Fibroblast of lung (primary cell): ENCODE data around the gene GSTM3. TPM values are rescaled to one million over a fixed set of nuclear protein-coding genes. Genes with fewer than 3 reads are reported as not detected.

Experiments
- DNase-seq, 2 donors: peaks; one replicate each; pipeline versions ENCODE4 v3.0.0 to v3.0.0-alpha.2; 2010; ENCODE audit warnings: low read depth in 2 of 2
- H2AFZ ChIP-seq: 2 replicates; pipeline ENCODE4 v1.5.1; 2012; ENCODE audit warnings: low read length, control low read depth, inconsistent platforms
- H3K27ac ChIP-seq: 2 replicates; pipeline ENCODE4 v1.5.1; 2011; ENCODE audit warnings: low read length, control low read depth; ENCODE audit not compliant: insufficient read depth
- H3K27me3 ChIP-seq: 2 replicates; pipeline ENCODE4 v1.5.1; 2011; ENCODE audit warnings: mild to moderate bottlenecking, low read length; ENCODE audit not compliant: control insufficient read depth, insufficient read depth
- H3K36me3 ChIP-seq: 2 replicates; pipeline ENCODE4 v1.5.1; 2011; ENCODE audit warnings: low read length; ENCODE audit not compliant: control insufficient read depth, insufficient read depth
- H3K4me1 ChIP-seq: 2 replicates; pipeline ENCODE4 v1.5.1; 2011; ENCODE audit warnings: low read length; ENCODE audit not compliant: control insufficient read depth, insufficient read depth; ENCODE audit errors: extremely low read depth
- H3K4me2 ChIP-seq: 2 replicates; pipeline ENCODE4 v1.5.1; 2011; ENCODE audit warnings: low read length, control low read depth; ENCODE audit not compliant: insufficient read depth; ENCODE audit errors: extremely low read depth
- H3K4me3 ChIP-seq, 4 experiments: fragments of 200-600 bp in 1 of 4; sonication (generic) in 1 of 4; replicated peaks in 1 of 4; 2 replicates each; pipeline ENCODE4 v1.5.1; 2011 to 2016; ENCODE audit warnings: low read length in 4 of 4, low read depth in 3 of 4, mild to moderate bottlenecking in 3 of 4, control low read depth in 2 of 4, inconsistent platforms in 1 of 4, mixed read lengths in 1 of 4; ENCODE audit not compliant: insufficient read depth in 1 of 4; ENCODE audit errors: control extremely low read depth in 1 of 4
- H3K79me2 ChIP-seq: 2 replicates; pipeline ENCODE4 v1.5.1; 2012; ENCODE audit warnings: mild to moderate bottlenecking, low read length, inconsistent platforms; ENCODE audit not compliant: control insufficient read depth, insufficient read depth
- H3K9ac ChIP-seq: 2 replicates; pipeline ENCODE4 v1.5.1; 2011; ENCODE audit warnings: mild to moderate bottlenecking, low read length, control low read depth; ENCODE audit not compliant: insufficient read depth
- H3K9me3 ChIP-seq: 2 replicates; pipeline ENCODE4 v1.5.1; 2012; ENCODE audit warnings: low read depth, low read length; ENCODE audit not compliant: control insufficient read depth, insufficient read depth
- H4K20me1 ChIP-seq: 2 replicates; pipeline ENCODE4 v1.5.1; 2011; ENCODE audit warnings: low read length; ENCODE audit not compliant: control insufficient read depth, insufficient read depth; ENCODE audit errors: extremely low read depth
- CTCF ChIP-seq, 2 donors: IDR thresholded peaks in 1 of 2; conservative IDR thresholded peaks in 1 of 2; 1 replicate in 1 of 2; 2 replicates in 1 of 2; pipeline ENCODE4 v1.5.1; 2011 to 2012; ENCODE audit warnings: low read length in 2 of 2, control low read depth in 1 of 2, inconsistent platforms in 1 of 2, low read depth in 1 of 2, mild to moderate bottlenecking in 1 of 2
- EZH2 ChIP-seq: IDR thresholded peaks from 2 replicates; pipeline ENCODE4 v1.5.1; 2012; ENCODE audit warnings: low read length, control low read depth, mild to moderate bottlenecking; ENCODE audit errors: missing control alignments
- polyA plus RNA-seq, 2 donors: library from polyadenylated mRNA; depleted of rRNA in 1 of 2; stranded (reverse) in 1 of 2; unstranded in 1 of 2; fragments of >200 nt; gene quantifications; 2 replicates each; pipeline ENCODE4 v1.2.1, GENCODE V29; 2011 to 2012; ENCODE audit warnings: missing spikeins in 1 of 2
- total RNA-seq: library from RNA; depleted of rRNA; stranded (reverse); fragments of >200 nt; gene quantifications from 2 replicates; pipeline ENCODE4 v1.2.1, GENCODE V29; 2014

Gene GSTM3
- total and polyA plus RNA-seq, 2 donors (not counting 1 experiment from before 2014, with no cell fraction given) = 51.4 to 207 TPM

- no peak overlapping the region for H3K27ac ChIP-seq
- H3K27me3 ChIP-seq = no peaks in the 10 kb centered on the region
- DNase-seq = no peak
- no peak overlapping the region for H3K4me2 ChIP-seq
- H3K4me3 ChIP-seq = no peak overlapping the region
- H3K79me2 ChIP-seq = no peaks in the 10 kb centered on the region
- H3K9ac ChIP-seq = no peak overlapping the region
- H2AFZ ChIP-seq = no peak overlapping the region
- H3K36me3 ChIP-seq = no peaks in the 10 kb centered on the region
- peaks cover 26% of the 10 kb centered on the region for H3K4me1 ChIP-seq
- H3K9me3 ChIP-seq = no peaks in the 10 kb centered on the region
- no peak for TF ChIP-seq EZH2
- peak; percentile 14 to 49 for TF ChIP-seq CTCF (conservative IDR thresholded peaks at IDR 0.05 in 1 of 2, IDR thresholded peaks at IDR 0.05 in 1 of 2; ENCODE audit: low read depth in 1 of 2, low read length in 2 of 2)
- no peaks in the 10 kb centered on the region for H4K20me1 ChIP-seq
Measured at GRCh38 chr1:109788695-109789521, 48.1 kb upstream of the GSTM3 start.

- DNase-seq = no peak
- Histone ChIP-seq H3K4me1 (peaks cover 24% of the 10 kb centered on the region), H3K9ac (no peak overlapping the region)
Measured at GRCh38 chr1:109787845-109788601, 47.2 kb upstream of the GSTM3 start.

More at GRCh38 chr1:109787845-109788601, 47.2 kb upstream of the GSTM3 start:
- no peaks in the 10 kb centered on the region for H4K20me1 ChIP-seq
- H3K79me2 ChIP-seq = no peaks in the 10 kb centered on the region
- no peaks in the 10 kb centered on the region for H3K36me3 ChIP-seq
- no peaks in the 10 kb centered on the region for H3K27me3 ChIP-seq
- no peak overlapping the region for H3K27ac ChIP-seq
- no peaks in the 10 kb centered on the region for H3K9me3 ChIP-seq
- no peak overlapping the region for H3K4me2 ChIP-seq
- no peak for TF ChIP-seq EZH2
- TF ChIP-seq CTCF (conservative IDR thresholded peaks at IDR 0.05 in 1 of 2, IDR thresholded peaks at IDR 0.05 in 1 of 2; ENCODE audit: low read depth in 1 of 2, low read length in 2 of 2) = no peak
- no peak overlapping the region for H3K4me3 ChIP-seq
- no peak overlapping the region for H2AFZ ChIP-seq
